ENCODE results near the gene NBPF6.
"Not testable (repeated sequence)": the region's sequence is repeated elsewhere in the genome, so short reads cannot be mapped to it uniquely, and the experiment has no call there.

The NBPF6 gene

DNA sequence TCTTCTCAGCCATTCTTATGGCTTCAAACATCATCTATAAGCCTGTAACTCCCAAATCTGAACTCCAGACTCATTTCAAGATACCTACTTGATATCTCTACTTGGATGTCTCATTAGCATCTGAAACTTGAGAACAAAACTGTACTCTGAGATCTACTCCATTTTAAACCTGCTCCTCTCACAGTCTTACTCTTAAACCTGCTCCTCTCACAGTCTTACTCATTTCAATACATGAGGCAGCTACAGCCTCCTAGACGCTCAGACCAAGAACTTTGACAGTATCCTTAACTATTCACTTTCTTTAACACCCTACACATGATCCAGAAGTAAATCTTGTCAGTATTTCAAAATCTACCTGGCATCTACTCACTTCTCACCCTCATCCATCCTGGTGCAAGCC lies 54.3 kb downstream of the NBPF6 start:
- no peak for DNase-seq (ENCODE audit: low read depth)
- TF ChIP-seq, protein P1, sequence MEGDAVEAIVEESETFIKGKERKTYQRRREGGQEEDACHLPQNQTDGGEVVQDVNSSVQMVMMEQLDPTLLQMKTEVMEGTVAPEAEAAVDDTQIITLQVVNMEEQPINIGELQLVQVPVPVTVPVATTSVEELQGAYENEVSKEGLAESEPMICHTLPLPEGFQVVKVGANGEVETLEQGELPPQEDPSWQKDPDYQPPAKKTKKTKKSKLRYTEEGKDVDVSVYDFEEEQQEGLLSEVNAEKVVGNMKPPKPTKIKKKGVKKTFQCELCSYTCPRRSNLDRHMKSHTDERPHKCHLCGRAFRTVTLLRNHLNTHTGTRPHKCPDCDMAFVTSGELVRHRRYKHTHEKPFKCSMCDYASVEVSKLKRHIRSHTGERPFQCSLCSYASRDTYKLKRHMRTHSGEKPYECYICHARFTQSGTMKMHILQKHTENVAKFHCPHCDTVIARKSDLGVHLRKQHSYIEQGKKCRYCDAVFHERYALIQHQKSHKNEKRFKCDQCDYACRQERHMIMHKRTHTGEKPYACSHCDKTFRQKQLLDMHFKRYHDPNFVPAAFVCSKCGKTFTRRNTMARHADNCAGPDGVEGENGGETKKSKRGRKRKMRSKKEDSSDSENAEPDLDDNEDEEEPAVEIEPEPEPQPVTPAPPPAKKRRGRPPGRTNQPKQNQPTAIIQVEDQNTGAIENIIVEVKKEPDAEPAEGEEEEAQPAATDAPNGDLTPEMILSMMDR (conservative IDR thresholded peaks at IDR 0.05; ENCODE audit: low read depth, low read length), result no peak
- no peak overlapping the region for H3K4me3 ChIP-seq (ENCODE audit: low read length)

DNA sequence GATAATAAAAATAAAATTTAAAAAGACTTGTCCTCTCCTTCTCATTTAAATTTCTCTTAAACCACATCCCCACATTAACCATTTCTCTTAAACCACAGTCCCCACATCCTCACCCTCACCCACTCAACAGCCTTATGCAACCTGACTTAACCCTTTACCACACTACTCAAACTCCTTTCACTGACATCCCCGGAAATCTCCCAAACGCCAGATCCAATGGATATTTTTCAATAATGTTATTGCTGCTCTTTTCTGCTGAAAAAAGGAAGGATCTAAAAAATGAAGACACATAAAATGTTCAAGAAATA lies 55.6 kb downstream of the NBPF6 start:
- TF ChIP-seq, protein P1 (conservative IDR thresholded peaks at IDR 0.05; ENCODE audit: low read depth, low read length), result no peak
- H3K4me3 ChIP-seq (ENCODE audit: low read length), result no peak overlapping the region

DNA sequence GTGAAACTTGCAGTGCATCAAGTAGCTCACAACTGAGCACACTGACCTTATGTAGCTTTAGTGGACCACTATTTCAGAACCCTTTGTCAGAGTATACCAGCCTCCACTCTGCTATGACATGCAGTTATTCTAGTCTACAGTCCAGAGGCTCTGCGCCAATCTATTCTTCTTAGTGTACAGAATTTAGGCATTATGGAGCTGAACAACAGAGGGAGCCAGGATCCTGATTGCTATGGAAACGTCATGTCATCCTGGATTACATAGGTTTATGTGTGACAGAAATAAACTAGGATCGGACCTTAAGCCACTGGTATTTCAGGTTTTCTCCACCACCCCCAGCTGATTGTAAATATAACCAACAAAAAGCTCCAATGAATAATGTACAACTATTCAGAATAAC lies 61.6 kb downstream of the NBPF6 start:
- peak; percentile 22 for DNase-seq (ENCODE audit: low read depth)
- H3K4me3 ChIP-seq (ENCODE audit: low read length), result no peak overlapping the region
- TF ChIP-seq, protein P1 (conservative IDR thresholded peaks at IDR 0.05; ENCODE audit: low read depth, low read length), result peak; percentile 33

More for the DNA sequence above, 55.6 kb downstream of the NBPF6 start:
- DNase-seq (ENCODE audit: low read depth), result no peak

DNA sequence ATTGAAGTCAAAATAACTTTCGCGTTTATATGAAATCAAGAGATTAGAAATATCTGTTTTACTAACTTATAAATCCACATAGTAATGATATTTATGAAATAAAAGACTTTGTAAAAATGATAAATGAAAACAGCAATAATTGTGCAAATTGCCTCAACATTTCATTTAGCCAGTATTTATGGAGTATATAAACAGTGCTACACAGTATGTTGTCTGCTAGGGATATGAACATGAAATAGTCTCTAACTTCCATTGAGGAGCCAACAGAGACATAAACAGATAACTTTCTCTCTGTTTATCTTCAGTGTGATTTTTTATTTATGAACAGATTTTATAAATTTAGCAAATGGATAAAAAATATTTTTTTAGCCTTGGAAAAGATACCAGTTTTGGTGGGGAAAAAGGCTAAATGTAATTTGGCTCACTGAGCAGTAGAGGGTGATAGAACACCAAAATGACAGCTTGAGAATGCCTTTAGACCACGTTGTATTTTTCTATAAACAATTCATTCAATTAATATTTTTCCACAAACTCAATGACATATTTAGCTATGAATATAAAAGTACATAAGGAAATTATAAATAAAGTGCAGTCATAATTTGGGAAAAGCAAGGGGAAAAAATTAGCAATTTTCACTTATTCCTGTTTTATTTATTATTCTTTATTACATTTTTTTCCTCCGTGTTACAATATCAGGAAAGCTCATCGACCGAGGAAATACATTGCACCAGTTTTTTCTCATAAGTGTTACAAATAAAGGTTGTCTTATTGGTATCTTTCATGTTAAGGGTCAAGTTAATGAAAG lies 62.3 kb downstream of the NBPF6 start:
- no peak overlapping the region for H3K4me3 ChIP-seq (ENCODE audit: low read length)
- no peak for DNase-seq (ENCODE audit: low read depth)
- TF ChIP-seq, protein P1 (conservative IDR thresholded peaks at IDR 0.05; ENCODE audit: low read depth, low read length), result peak; percentile 83

DNA sequence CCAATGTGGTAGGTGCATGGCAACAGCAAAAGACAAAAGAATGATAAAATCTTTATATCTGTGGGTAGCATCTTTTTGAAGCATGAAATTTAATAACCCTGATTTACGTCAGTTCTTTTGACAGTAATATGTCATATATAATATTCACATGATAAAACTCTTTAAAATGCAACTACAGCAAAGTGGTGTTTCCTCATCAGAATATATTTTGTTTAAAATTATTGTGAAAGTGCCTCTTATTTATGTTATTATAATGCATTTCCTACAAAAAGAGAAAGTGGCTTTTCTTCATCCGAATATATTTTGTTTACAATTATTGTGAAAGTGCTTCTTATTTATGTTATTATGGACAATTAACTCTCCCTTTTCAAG lies 62.9 kb downstream of the NBPF6 start:
- H3K4me3 ChIP-seq (ENCODE audit: low read length), result no peak overlapping the region
- TF ChIP-seq, protein P1 (conservative IDR thresholded peaks at IDR 0.05; ENCODE audit: low read depth, low read length), result no peak
- no peak for DNase-seq (ENCODE audit: low read depth)

DNA sequence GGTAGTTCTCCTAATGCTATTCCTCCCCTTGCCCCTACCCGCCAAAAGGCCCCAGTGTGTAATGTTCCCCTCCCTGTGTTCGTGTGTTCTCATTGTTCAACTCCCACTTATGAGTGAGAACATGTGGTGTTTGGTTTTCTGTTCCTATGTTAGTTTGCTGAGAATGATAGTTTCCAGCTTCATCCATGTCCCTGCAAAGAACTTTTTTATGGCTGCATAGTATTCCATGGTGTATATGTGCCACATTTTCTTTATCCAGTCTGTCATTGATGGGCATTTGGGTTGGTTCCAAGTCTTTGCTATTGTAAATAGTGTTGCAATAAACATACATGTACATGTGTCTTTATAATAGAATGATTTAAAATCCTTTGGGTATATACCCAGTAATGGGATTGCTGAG lies 63.8 kb downstream of the NBPF6 start:
- not testable (repeated sequence) for DNase-seq (ENCODE audit: low read depth); H3K4me3 ChIP-seq (ENCODE audit: low read length)

DNA sequence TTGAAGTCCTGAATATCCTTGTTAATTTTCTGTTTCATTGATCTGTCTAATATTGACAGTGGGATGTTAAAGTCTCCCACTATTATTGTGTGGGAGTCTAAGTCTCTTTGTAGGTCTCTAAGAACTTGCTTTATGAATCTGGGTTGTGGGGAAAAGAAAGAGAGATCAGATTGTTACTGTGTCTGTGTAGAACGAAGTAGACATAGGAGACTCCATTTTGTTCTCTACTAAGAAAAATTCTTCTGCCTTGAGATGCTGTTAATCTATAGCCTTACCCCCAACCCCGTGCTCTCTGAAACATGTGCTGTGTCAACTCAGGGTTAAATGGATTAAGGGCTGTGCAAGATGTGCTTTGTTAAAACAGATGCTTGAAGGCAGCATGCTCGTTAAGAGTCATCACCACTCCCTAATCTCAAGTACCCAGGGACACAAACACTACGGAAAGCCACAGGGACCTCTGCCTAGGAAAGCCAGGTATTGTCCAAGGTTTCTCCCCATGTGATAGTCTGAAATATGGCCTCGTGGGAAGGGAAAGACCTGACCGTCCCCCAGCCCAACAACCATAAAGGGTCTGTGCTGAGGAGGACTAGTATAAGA lies 67.3 kb downstream of the NBPF6 start:
- DNase-seq (ENCODE audit: low read depth); H3K4me3 ChIP-seq (ENCODE audit: low read length): not testable (repeated sequence)

Data from retinal pigment epithelial cell (primary cell).